Measurements from ENCODE around the gene KIF16B.

The KIF16B gene

DNA sequence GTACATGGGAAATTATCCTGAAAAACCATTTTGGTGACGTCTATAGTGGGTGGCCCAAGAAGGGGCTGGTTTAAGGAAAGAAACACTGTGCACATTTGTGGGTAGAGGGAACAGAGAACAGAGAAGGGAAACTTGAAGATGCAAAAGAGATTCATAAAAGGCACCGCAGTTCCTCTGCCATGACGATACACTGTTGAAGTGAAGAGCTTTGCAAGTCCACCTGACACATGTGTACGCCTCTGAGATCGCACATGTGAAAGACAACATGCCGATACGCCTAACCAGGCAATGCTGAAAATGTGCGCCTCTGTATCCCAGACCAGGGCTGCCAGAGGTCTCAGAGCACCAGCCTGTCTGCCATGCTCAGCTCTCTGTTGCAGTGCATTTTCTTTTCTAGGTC is 180.9 kb downstream of the KIF16B start:
- no peak for DNase-seq

DNA sequence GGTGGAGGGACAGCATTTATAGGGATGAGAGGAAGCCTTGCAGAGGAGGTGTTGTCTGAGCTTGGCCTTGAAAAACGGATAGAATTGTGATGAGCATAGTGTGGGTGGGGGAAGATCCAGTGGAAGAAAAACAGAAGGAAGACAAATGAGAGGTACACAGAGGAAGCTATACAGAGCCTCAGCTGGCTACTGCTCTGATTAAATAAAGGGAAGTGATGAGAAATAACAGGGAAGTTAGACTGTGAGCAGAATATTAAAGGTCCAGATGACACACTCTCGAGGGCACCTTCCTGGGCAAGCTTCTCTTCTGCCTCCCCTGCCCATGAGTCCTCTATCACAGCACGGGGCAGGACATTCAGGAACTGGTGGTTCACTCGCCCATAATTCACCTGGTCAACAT is 182.3 kb downstream of the KIF16B start:
- DNase-seq: no peak

DNA sequence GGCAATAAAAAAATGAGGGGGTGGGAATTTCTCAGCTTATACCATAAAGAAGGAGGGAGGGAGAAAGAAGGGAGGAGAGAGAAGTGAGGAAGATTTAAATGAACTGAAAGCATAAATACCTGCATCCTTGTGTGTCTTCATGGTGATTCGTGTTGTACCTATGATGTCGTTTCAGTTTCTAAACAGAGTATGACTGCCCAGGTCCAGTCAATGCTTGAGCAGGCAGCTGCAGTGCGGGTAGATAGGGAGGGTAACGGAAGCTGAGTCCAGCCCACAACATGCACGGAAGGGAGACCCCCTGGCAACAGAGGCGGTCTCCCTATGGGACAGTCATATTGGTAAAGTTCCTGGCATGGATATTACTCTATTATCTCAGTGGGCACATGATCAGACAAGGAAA is 184.5 kb downstream of the KIF16B start:
- DNase-seq: no peak

DNA sequence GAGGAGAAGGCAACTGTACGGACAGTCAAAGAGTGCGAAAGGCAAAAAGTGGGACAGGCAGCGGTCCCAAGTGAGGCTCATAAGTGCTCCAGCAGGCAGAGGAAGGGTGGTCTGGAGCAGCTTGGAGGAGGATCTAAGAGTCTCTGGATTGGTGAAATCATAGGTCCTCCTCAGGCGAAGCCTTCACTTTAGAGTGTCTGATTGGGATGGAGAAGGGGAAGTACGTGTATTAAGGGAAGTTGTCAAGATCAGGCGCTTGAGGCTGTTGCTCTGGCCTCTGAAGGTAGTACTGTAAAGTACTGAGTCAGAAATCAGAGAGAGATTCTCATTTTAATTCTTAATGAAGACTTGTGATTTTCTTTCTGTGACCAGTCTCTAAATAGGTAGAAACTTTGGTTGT is 185.6 kb downstream of the KIF16B start:
- DNase-seq: no peak

DNA sequence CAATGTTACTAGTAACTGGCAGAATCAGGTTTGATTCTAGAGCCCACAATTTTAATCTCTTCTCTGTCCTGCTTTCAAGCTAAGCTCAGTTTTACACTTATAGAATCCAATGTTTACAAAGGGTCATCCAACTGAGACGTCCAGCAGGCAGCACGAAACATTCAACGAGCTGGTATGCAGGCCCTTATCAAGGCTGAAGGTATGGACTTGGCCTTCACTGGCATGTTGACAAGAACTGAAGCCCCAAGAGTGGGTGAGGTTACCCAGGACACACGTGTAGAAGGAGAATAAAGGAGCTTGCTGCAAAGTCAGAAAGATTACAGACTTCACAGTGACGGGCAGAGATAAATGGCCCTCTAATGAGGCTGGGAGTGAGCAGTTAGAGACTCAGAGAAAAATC is 187.4 kb downstream of the KIF16B start:
- no peak for DNase-seq

DNA sequence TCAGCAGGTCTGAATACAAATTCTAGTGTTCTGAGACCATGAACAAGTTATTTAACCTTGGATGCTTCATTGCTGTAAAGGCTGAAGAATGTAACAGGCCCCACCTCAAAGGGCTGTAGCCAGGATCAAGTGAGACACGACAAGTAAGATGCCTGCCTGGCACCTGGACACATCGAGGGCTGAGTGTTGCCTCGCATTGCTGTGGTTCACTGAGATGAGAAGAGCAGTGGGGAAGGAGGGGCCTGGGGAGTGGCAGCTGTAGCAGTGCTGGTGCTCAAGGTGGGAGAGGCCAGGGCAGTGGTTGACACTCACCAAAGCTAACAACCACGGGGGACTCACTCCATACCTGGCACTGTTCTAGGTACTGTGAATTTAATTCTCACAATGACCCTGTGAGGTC is 187.8 kb downstream of the KIF16B start:
- DNase-seq: no peak

DNA sequence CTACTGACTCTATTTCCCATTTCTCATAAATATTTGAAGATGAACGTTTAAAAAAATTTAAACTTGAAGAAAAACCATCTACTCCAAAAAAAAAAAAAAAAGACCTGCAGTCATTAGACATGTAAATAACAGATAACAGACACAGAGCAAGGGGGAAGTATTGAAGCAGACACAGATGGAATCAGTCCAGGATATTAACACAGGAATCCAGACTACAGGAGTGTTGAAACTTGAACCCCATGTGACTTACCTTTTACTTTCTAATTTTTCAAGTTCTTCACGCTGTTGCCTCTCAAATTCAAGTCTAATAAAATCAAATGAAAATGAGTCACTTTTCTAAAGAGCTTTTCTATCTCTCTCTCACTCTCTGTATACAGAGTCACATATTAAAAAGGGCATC is 191.8 kb downstream of the KIF16B start:
- peak in 1 of 2 experiments; percentile 5 for DNase-seq

DNA sequence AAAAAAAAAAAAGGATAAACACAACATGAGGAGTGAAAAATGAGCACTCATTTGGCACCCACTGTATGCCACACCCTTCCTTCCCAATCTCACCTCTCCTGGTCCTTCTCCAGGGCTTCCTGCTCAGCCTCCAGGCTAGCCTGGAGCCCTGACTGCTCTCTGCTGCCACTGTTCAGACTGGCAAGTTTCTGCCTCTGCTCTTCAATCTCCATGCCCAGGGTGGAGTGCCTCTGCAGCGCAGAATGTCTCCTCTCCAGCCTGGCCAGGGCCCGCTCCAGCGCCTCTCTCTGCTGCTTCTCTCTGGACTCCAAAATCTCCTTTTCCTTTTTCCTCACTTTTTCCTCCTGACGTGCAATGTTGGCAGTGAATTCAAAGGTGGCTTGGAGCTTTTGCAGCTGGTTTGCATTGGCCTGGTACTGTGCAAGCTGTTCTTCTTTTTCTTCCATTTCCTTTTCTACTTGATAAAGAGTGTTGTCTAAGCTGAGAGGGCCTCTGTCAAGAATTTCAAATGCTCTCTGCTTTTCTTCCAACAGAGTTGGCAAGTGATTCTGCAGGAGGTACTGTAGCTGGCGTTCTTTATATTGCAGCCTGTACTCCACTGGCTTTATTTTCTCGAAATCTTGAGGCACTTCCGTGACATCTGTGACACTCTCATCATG is 194.4 kb downstream of the KIF16B start:
- DNase-seq: peak in 1 of 2 experiments; percentile 7

DNA sequence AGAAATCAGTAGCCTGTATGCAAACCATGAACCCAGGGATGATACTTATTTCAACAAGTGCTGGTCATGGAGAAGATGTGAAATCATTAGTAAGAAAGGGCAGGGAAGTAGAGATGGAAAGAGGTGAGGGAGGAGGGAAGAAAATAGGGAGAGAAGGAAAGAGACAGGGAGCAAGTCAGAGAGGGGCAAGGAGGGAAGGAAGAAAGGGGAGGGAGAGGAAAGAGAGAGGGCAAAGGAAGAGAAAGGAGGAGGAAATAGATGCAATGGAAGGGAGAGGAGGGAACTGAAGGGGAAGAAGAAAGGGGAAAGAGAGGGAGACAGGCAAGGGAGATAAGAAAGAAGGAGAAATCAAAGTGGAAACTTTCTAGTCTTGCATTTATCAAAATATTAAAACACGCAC is 195.1 kb downstream of the KIF16B start:
- DNase-seq: no peak

DNA sequence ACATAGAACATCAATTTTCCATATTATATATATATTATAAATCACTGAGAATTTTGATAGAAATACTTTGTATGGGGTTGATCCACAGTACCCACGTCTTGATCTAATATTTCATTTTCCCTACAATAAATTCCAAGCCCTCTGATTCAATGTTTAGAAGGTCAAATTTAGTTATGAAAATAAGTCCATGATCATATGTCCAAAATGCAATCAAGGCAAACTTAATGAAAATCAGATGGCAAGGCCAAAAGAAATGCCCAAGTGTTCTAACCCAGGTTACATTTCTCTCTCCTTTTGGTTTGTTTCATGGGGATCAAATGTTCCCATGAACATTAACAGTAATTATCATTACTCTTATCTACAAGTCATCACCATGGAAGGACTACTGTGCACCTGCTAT is 203.8 kb downstream of the KIF16B start:
- DNase-seq: no peak

DNA sequence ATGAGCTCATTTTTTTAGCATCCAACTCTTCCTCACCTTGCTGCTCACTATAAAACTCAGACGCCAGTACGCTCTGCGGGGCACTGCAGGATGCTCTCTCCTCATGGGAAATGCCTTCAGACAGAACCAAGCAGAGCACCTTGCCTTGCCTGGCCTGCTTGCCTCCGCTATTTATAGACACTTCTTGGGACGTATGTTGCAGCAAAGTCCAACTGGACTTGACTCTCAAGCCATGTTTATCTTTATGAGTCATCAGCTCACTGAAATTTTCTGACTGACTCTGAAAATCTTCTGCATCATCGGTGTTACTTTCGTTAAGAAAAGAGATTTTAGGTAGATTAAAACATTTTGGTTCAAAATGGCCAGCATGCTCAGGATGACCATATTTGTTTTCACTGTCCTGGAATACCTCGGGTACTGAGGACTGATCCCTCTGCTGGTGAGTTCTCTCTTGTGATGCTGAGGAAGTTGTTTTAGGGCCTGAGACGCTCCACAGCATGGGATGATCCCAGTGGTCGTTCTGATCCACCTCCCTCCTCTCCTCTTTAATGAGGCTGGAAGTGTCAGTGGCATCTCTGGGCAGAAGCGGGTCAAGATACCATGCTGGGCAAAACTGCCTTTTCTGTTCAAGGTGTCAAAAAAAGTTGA is 204.5 kb downstream of the KIF16B start:
- no peak for DNase-seq

DNA sequence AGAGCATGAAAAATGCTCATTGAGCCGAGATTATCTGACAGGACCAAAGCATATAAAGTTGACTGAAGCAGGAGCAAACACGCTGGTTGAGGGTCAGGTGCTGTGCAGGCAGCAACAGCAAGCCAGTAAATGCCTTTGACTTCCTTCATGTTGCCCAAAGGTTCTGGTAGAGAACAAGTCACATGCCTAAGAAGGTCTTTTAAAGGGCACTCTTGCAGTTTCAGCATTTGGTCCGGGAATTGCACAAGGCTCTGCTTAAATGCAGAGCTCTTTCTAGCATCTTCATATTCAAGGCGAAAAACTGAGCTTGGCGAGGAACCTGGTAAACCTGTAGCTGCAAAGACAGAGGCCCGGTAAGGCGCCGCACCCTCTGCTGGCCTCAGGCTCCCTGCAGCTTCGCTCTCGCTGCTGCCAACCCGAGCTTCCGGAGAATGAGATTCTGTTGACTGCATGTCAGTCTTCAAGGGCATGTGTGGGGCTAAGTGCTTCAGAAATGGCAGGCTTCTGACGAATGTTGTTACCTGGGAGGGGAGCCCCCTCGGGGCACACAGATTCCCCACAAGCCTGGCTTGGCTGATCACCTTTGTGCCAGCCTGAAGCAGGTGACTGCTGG is 205.2 kb downstream of the KIF16B start:
- DNase-seq: no peak

DNA sequence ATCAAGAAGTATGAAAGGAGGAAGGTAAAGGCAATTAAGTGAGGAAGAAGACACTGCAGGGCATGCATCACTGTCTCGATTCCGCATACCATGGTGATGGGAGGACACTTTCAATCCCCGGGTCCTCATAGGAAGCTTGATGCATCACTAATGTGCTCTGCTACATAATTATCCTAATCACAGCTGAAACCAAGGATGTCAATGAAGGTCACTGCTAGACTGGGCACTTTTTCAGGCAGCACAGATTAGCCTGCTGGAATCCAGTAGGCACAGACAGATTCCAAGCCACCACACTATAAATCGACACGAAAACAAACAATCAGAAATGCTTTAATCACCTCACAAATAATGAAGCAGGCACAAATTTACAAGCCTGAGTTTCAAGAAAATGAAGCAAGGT is 206.7 kb downstream of the KIF16B start:
- no peak for DNase-seq

DNA sequence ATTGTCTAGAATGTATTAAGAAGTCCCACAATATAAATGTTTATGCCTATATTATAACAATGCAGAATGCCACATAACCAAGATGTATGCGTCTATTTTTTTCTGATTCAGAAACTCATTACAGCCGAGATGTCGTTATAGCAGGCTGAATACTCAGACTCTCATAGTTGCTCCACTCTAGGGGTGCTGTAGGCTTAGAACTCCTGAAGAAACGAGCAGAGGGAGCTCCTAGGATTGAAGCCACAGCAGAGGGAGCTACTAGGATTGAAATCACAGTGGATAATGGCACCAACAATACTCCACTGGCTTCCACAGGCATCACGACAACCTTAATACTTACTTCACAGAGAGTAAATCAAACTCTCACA is 208.9 kb downstream of the KIF16B start:
- no peak for DNase-seq

DNA sequence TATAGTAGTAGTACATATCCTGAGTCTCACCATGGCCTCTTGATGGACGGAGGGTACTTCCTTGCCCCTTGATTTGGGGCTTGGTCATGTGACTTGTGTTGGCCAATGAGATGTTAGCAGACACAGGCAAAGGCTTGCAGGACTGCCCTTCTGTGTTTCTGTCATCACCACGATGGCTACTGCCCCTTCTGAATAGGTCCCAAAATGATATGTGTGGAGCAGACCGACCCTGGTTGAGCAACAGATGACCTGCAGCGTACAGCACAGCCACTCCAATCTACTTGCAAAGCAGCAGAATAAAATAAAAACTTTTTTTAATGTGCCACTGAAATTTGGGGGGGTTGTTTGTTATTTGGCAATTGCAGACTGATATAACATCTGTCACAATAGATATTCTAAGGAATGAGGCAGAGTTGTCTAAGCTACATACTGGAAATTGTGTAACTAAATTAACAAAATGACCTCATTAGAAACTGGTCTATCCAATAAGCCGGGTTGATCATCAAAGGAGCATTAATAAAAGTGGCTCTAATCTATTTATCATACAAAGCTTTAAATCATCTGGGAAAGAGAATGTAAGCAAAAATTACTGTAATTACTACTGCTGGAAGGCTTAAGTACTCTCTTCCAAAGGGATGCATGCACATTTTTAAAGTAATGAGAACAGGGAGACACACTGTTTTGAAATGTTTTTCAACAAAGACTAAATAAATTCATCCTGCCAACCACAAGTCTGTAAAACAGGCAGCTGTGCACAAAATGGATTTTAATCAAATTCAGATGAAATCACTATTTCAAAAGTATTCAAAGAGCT is 209.5 kb downstream of the KIF16B start:
- no peak for DNase-seq

DNA sequence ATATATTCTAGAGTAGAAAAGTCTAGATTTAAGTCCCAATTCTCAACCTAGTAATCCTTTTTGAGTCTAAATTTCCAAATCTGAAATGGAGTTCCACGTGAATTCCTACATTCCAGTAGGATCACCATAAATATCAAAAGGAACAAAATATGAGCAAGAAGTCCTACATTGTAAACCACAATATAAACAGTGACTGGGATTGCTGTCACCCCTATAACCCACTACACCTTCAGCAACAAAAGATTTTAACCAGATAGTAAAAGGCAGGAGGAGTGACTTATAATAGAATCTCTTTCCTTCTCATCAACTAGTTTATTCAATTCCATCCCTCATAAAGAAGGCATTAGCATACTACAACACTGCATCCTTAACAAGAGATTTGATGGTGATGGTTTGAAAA is 210.6 kb downstream of the KIF16B start:
- DNase-seq: no peak

DNA sequence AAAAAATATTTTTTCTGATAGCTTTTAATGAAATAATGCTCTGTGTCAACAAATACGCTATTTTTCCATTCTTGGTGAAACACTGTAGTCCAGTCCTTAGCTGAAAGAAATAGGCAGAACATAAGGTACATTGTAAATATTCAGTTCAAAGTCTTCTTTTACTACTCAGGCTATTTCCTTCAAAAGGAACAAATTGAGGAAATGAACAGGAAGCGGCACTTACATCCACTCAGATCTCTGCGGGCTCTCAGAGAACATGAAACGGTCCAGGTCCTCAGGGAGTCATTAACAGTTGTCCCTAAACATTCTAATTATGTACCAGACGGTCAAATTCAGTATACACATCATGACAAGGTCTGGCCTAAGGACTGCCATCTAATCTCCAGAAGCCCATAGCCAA is 212.6 kb downstream of the KIF16B start:
- peak in 1 of 2 experiments; percentile 35 for DNase-seq

DNA sequence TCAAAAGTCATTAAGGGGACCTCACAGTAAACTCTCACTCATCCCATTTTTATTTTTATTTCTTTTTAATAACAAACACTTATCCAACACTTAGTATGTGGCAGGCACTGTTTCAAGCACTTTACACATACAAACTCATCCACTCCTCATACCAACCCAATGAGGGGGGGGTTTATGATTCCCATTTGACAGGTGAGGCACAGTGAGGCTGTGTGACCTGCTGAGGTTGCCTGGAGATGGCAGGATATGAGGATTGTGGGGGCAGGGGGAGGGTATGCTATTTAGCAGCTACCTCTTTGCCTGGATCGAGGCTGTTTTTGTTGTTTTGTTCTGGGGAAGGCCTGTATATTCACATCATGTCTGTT is 219.8 kb downstream of the KIF16B start:
- no peak for DNase-seq

DNA sequence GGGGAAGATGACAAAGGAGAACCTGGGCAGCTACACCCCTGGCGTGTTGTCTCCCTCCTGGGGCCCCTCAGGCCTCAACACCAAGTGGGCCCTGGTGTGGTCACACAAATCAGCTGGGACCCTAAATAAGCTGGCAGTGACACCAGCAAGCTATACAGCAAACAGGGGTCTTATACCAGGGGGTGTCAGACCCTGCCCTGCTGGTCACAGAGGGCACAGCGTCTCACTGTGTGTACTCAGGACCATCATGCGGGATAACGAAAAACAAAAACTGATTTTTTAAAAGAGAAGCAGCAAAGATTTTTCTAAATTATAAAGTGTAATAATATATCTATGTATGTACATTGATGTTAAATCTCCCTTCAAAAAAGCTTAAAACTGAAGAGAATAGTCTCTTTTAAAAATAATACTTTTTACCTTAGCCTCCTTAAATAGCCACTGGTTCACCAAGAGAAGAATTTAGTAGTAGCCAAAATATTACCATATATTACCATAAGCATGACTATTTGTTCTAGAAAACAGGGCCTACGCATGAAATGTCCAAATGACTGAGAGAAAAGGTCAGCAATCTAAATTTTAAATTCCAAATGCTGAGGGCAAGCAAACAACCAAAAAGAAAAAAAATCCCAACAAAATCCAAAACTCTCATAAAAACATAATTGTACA is 220.4 kb downstream of the KIF16B start:
- no peak for DNase-seq

DNA sequence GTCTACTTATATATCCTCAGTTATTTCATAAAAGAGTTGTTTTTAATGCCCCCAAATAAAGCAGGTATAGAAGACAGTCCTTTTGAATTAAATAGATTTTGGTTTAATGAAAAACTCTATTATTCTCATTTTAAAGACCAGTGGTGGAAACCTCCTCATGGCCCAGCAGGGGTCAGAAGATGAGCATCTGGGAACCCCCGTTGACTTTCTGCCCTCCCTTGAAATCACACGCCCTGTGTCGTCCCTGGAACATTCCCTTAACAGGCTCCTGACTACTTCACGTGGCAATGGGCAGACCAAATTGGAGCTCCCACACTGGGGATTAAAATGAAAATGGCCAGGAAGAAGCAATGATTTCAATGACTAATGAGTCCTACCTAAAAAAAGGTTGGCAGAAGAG is 220.9 kb downstream of the KIF16B start:
- DNase-seq: no peak

DNA sequence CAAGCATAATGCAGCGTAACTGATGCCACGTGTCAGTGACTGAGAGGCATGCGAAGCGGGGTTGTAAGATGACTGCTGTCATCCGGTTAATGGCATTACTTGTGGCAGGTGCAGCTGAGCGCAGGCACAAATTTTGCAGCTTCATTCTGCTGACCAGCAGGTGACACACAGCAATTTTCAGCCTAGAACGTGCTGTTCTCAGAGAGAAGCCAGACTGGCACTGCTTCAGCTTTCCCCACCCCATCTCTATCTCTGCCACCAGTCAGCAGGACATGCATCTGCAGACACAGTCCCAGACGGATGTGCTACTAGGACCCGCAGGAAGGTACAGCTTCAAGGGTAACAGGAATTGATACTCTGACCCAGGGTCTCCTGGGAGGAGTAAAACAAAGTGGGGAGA is 221.8 kb downstream of the KIF16B start:
- no peak for DNase-seq

DNA sequence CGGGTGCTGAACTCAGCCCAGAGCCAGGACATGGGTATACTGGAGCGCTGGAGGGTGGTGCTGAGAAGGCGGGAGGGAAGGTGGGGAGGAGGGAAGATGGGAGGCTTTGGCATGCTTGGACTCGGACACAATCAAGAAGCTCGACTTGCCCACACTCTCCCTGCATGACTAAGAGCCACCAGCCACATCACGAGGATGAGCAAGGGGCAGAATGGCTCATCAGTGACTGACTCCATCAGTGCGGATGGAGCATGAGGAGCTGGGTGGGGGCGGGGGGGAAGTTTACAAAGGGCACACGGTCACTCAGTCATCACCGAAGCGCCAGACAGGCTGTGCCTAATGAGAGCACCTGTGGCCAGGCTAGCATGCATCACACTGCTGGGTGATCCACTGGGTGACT is 222.8 kb downstream of the KIF16B start:
- no peak for DNase-seq

DNA sequence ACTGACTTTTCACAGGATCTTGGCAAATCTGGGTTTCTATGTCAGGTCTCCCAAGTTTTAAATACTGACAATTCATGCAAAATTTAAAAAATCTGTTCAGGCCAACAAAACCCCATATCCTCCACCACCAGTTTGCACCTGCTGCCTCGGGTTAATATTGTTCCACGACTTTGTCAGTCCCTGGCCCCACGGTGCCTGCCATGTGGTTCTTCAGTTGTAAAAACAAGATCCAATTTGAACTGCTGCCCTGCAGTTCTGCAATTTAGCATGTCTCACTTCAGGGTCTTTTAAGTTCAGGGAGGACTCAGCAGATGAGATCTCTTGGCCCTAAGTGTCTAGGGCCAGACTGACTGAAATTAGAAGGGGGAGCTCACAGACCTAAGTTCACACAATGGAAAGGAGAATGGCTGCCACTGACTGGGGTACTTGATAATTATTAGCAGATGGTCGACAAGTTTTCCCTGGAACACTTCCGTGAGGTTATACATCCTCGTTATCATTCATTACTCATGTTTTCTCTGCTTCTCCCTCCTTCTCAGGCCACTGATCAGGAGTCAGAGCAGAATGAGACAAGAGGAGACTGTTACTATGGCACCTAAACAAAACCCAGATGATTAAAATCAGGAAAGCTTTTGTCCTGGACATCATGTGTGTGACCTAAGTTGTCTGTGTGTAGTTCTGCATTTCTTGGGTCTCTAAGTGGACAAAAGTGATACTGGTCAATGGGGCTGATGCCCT is 223.6 kb downstream of the KIF16B start:
- DNase-seq: peak; percentile 64 to 84
